ENCODE results near the gene MDM2.

- TF ChIP-seq FOXK1 (CRISPR knock-in tag; IDR thresholded peaks at IDR 0.05) (no peak), CTCF (IDR thresholded peaks at IDR 0.05) (no peak), USF2 (CRISPR knock-in tag; IDR thresholded peaks at IDR 0.05) (no peak), TEAD1 (CRISPR knock-in tag; IDR thresholded peaks at IDR 0.05) (no peak), NR1H2 (CRISPR knock-in tag; IDR thresholded peaks at IDR 0.05) (no peak), ZNF396 (CRISPR knock-in tag; IDR thresholded peaks at IDR 0.05; ENCODE audit: borderline replicate concordance) (no peak), SP1 (CRISPR knock-in tag; conservative IDR thresholded peaks at IDR 0.05) (no peak), ESRRA (CRISPR knock-in tag; IDR thresholded peaks at IDR 0.05; ENCODE audit: borderline replicate concordance) (no peak), ELF4 (CRISPR knock-in tag; IDR thresholded peaks at IDR 0.05; ENCODE audit: low read depth) (no peak)
Observed at GRCh38 chr12:68831751-68832503, 23.9 kb downstream of the MDM2 start.
